HG03045 (cell line): Measurements from ENCODE around the gene DVL1.

ENCODE experiments used
- ATAC-seq: cut with Tn5 transposase; IDR thresholded peaks from one replicate; pipeline ENCODE4 v1.9.1; 2021; ENCODE audit warnings: mild to moderate bottlenecking, moderate library complexity; ENCODE audit not compliant: unreplicated experiment

The DVL1 gene

GRCh38 chr1:1299686-1300351 lies 49.4 kb downstream of the DVL1 start:
- no peak for ATAC-seq

GRCh38 chr1:1298861-1299685 lies 50.1 kb downstream of the DVL1 start:
- ATAC-seq, result no peak

- no peak for ATAC-seq
These were observed 51.3 kb downstream of the DVL1 start for GRCh38 chr1:1297802-1298424.

- ATAC-seq, result no peak
These were observed 52.9 kb downstream of the DVL1 start for GRCh38 chr1:1296070-1297061.

GRCh38 chr1:1295154-1295923 lies 53.9 kb downstream of the DVL1 start:
- no peak for ATAC-seq

GRCh38 chr1:1294250-1294890 lies 54.8 kb downstream of the DVL1 start:
- no peak for ATAC-seq

GRCh38 chr1:1293263-1294249 lies 55.7 kb downstream of the DVL1 start:
- no peak for ATAC-seq

GRCh38 chr1:1292851-1293250 lies 56.4 kb downstream of the DVL1 start:
- ATAC-seq, result no peak

- no peak for ATAC-seq
These were observed 56.8 kb downstream of the DVL1 start for GRCh38 chr1:1292442-1292779.

GRCh38 chr1:1291548-1292441 lies 57.4 kb downstream of the DVL1 start:
- no peak for ATAC-seq

GRCh38 chr1:1291023-1291528 lies 58.1 kb downstream of the DVL1 start:
- ATAC-seq, result no peak

- ATAC-seq, result no peak
These were observed 58.9 kb downstream of the DVL1 start for GRCh38 chr1:1290238-1290731.

- ATAC-seq, result no peak
These were observed 61.7 kb downstream of the DVL1 start for GRCh38 chr1:1287288-1288110.

GRCh38 chr1:1286313-1287261 lies 62.6 kb downstream of the DVL1 start:
- ATAC-seq, result no peak
